Ishikawa (cell line): ENCODE data around the gene SPOUT1.

Source experiments
- CEBPB ChIP-seq: IDR thresholded peaks from 2 replicates; pipeline ENCODE4 v1.6.1; 2012
- CREB1 ChIP-seq: IDR thresholded peaks from 2 replicates; pipeline ENCODE4 v1.6.1; 2012; ENCODE audit warnings: low read depth
- EGR1 ChIP-seq: IDR thresholded peaks from 2 replicates; pipeline ENCODE4 v1.6.1; 2012
- EP300 ChIP-seq: IDR thresholded peaks from 2 replicates; pipeline ENCODE4 v1.6.1; 2012; ENCODE audit warnings: borderline replicate concordance
- FOXM1 ChIP-seq: IDR thresholded peaks from 2 replicates; pipeline ENCODE4 v1.6.1; 2012; ENCODE audit warnings: low read depth, borderline replicate concordance
- NFIC ChIP-seq: IDR thresholded peaks from 2 replicates; pipeline ENCODE4 v1.6.1; 2012
- RAD21 ChIP-seq: IDR thresholded peaks from 2 replicates; pipeline ENCODE4 v1.6.1; 2012; ENCODE audit warnings: low read depth
- TAF1 ChIP-seq: IDR thresholded peaks from 2 replicates; pipeline ENCODE4 v1.6.1; 2012; ENCODE audit warnings: low read depth, mild to moderate bottlenecking
- TCF12 ChIP-seq: IDR thresholded peaks from 2 replicates; pipeline ENCODE4 v1.6.1; 2012; ENCODE audit warnings: low read depth
- TEAD4 ChIP-seq: IDR thresholded peaks from 2 replicates; pipeline ENCODE4 v1.6.1; 2012
- YY1 ChIP-seq: IDR thresholded peaks from 2 replicates; pipeline ENCODE4 v1.6.1; 2012; ENCODE audit warnings: low read depth
- ZBTB7A ChIP-seq: IDR thresholded peaks from 2 replicates; pipeline ENCODE4 v1.6.1; 2012; ENCODE audit warnings: low read depth
- TF ChIP-seq, protein P1 (sequence below): IDR thresholded peaks from 2 replicates; pipeline ENCODE4 v1.6.1; 2012; ENCODE audit warnings: low read depth, mild to moderate bottlenecking
- TF ChIP-seq, protein P2 (sequence below): IDR thresholded peaks from 2 replicates; pipeline ENCODE4 v1.6.1; 2012
- TF ChIP-seq, protein P3 (sequence below): IDR thresholded peaks from 2 replicates; pipeline ENCODE4 v1.6.1; 2012

SPOUT1 gene

GRCh38 chr9:128785427-128785826, 44.2 kb downstream of the SPOUT1 start:
- no peak for TF ChIP-seq YY1
- no peak for TF ChIP-seq TAF1
- no peak for TF ChIP-seq FOXM1
- TF ChIP-seq, protein P1, sequence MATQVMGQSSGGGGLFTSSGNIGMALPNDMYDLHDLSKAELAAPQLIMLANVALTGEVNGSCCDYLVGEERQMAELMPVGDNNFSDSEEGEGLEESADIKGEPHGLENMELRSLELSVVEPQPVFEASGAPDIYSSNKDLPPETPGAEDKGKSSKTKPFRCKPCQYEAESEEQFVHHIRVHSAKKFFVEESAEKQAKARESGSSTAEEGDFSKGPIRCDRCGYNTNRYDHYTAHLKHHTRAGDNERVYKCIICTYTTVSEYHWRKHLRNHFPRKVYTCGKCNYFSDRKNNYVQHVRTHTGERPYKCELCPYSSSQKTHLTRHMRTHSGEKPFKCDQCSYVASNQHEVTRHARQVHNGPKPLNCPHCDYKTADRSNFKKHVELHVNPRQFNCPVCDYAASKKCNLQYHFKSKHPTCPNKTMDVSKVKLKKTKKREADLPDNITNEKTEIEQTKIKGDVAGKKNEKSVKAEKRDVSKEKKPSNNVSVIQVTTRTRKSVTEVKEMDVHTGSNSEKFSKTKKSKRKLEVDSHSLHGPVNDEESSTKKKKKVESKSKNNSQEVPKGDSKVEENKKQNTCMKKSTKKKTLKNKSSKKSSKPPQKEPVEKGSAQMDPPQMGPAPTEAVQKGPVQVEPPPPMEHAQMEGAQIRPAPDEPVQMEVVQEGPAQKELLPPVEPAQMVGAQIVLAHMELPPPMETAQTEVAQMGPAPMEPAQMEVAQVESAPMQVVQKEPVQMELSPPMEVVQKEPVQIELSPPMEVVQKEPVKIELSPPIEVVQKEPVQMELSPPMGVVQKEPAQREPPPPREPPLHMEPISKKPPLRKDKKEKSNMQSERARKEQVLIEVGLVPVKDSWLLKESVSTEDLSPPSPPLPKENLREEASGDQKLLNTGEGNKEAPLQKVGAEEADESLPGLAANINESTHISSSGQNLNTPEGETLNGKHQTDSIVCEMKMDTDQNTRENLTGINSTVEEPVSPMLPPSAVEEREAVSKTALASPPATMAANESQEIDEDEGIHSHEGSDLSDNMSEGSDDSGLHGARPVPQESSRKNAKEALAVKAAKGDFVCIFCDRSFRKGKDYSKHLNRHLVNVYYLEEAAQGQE, result no peak
- TF ChIP-seq TEAD4, result no peak
- TF ChIP-seq, protein P2, sequence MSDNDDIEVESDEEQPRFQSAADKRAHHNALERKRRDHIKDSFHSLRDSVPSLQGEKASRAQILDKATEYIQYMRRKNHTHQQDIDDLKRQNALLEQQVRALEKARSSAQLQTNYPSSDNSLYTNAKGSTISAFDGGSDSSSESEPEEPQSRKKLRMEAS, result no peak
- TF ChIP-seq CREB1, result no peak
- no peak for TF ChIP-seq NFIC
- no peak for TF ChIP-seq EP300
- TF ChIP-seq CEBPB, result no peak
- no peak for TF ChIP-seq TCF12
- no peak for TF ChIP-seq RAD21
- TF ChIP-seq EGR1, result no peak
- TF ChIP-seq, protein P3, sequence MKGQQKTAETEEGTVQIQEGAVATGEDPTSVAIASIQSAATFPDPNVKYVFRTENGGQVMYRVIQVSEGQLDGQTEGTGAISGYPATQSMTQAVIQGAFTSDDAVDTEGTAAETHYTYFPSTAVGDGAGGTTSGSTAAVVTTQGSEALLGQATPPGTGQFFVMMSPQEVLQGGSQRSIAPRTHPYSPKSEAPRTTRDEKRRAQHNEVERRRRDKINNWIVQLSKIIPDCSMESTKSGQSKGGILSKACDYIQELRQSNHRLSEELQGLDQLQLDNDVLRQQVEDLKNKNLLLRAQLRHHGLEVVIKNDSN, result no peak

DNA sequence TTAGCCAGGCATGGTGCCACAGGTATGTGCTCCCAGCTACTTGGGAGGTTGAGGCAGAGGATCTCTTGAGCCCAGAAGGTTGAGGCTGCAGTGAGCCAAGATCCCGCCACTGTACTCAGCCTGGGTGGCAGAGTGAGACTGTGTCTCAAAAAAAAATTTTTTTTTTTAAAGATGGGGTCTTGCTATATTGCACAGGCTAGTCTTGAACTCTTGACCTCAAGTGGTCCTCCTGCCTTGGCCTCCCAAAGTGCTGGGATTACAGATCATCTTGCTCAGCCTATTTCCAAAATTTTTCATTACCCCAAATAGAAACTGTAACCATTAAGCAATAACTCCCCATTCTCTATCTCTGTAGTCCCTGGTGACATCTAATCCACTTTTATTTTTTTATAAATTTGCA, 46.9 kb downstream of the SPOUT1 start:
- no peak for TF ChIP-seq ZBTB7A
- no peak for TF ChIP-seq RAD21
- TF ChIP-seq NFIC, result no peak
- no peak for TF ChIP-seq TAF1
- TF ChIP-seq, protein P3, result no peak
- TF ChIP-seq FOXM1, result no peak
- no peak for TF ChIP-seq CEBPB
- TF ChIP-seq, protein P1, result no peak
- TF ChIP-seq, protein P2, result no peak
- TF ChIP-seq CREB1, result no peak
- no peak for TF ChIP-seq TCF12
- TF ChIP-seq YY1, result no peak
- no peak for TF ChIP-seq EP300
- no peak for TF ChIP-seq EGR1
- TF ChIP-seq TEAD4, result no peak

DNA sequence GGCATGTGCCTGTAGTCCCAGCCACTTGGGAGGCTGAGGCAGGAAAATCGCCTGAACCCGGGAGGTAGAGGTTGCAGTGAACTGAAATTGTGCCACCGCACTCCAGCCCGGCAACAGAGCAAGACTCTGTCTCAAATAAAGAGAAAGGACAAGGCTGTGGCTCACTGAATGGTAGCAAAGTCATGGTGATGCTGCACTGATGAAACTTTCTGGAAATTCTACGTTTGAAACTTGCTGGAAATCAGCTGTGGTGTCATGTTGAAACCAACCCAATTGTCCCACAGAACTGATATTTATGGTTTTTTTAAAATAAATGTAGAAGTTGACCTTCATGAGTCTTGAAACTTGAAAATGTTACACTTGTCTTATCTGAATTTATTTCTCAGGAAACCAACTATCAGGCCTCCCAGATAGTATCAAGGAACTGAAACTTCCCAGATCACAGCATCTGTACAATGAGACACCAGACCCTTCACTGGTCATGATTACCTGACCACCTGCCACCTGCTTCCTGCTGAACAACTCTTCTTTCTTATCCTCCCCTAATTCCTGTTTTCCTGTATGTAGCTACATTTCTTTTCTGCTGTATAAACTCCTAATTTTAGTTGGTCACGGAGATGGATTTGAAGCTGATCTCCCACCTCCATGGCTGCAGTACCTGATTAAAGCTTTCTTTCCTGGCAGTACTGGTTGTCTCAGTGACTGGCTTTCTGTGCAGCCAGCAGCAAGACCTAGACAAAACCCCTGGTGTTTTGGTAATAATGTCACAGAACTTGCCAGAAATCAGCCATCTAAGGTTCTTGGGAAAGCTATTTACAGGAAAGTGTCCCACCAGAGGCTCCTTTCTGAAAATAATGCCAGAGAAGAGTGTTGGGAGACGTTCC, 48.2 kb downstream of the SPOUT1 start:
- TF ChIP-seq, protein P3, result no peak

DNA sequence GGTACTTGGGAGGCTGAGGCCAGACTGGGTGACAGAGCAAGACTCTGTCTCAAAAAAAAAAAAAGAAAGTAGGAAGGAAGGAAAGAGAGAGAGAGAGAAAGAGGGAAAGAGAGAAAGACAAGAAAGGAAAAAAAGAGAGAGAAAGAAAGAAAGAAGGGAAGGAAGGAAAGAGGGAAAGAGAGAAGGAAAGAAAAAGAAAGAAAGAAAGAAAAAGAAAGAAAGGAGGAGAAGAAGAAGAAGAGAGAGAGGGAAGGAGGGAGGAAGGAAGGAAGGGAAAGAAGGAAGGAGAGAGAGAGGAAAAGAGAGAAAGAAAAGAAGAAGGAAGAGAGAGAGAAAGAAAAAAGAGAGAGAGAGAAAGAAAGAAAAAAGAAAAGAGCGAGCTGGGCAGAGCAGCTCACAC, 54.8 kb downstream of the SPOUT1 start:
- TF ChIP-seq CEBPB, result no peak
- TF ChIP-seq, protein P1, result no peak
- no peak for TF ChIP-seq RAD21
- TF ChIP-seq CREB1, result no peak
- TF ChIP-seq, protein P2, result no peak
- no peak for TF ChIP-seq TAF1
- TF ChIP-seq EP300, result no peak
- TF ChIP-seq, protein P3, result no peak
